DOHH2 (cell line): ENCODE results near the gene MGLL.

ENCODE experiments used
- H3F3A ChIP-seq: fragments of 200-600 bp; sonication (generic), shearing (Covaris generic); 2 replicates; pipeline ENCODE4 v1.6.0; 2016; ENCODE audit warnings: antibody characterized with exemption, mild to moderate bottlenecking; ENCODE audit not compliant: control insufficient read depth, insufficient read depth
- H3K27ac ChIP-seq: fragments of 200-600 bp; sonication (generic); 2 replicates; pipeline ENCODE4 v1.5.1; 2014; ENCODE audit warnings: low read depth, mild to moderate bottlenecking, low read length, moderate library complexity
- H3K27me3 ChIP-seq: fragments of 200-600 bp; sonication (generic); 2 replicates; pipeline ENCODE4 v1.6.1; 2014; ENCODE audit warnings: mild to moderate bottlenecking, low read length, mixed read lengths; ENCODE audit not compliant: control insufficient read depth
- H3K36me3 ChIP-seq: fragments of 200-600 bp; sonication (generic); 2 replicates; pipeline ENCODE4 v1.6.1; 2014; ENCODE audit warnings: mild to moderate bottlenecking, low read length, moderate library complexity, mixed read lengths; ENCODE audit not compliant: control insufficient read depth
- H3K4me1 ChIP-seq: fragments of 200-600 bp; sonication (generic); 2 replicates; pipeline ENCODE4 v1.6.1; 2014; ENCODE audit warnings: mild to moderate bottlenecking, low read length, mixed read lengths; ENCODE audit not compliant: control insufficient read depth
- H3K4me2 ChIP-seq: fragments of 200-600 bp; sonication (generic); 2 replicates; pipeline ENCODE4 v1.6.0; 2014; ENCODE audit warnings: mild to moderate bottlenecking, low read length, moderate library complexity
- H3K4me3 ChIP-seq: fragments of 200-600 bp; sonication (generic); 2 replicates; pipeline ENCODE4 v1.5.1; 2014; ENCODE audit warnings: mild to moderate bottlenecking, low read length, mixed read lengths
- H3K79me2 ChIP-seq: fragments of 200-600 bp; sonication (generic); 2 replicates; pipeline ENCODE4 v1.6.1; 2014; ENCODE audit warnings: mild to moderate bottlenecking, low read length, mixed read lengths; ENCODE audit not compliant: control insufficient read depth
- H3K9me2 ChIP-seq: fragments of 200-600 bp; sonication (generic); replicated peaks from 2 replicates; pipeline ENCODE4 v1.6.1; 2014; ENCODE audit warnings: mild to moderate bottlenecking, low read length, mixed read lengths; ENCODE audit not compliant: control insufficient read depth
- H3K9me3 ChIP-seq: fragments of 200-600 bp; sonication (generic); 2 replicates; pipeline ENCODE4 v1.6.1; 2014; ENCODE audit warnings: antibody characterized with exemption, low read length, mixed read lengths; ENCODE audit not compliant: control insufficient read depth, insufficient read depth
- H4K20me1 ChIP-seq: fragments of 200-600 bp; sonication (generic); 2 replicates; pipeline ENCODE4 v1.6.0; 2014; ENCODE audit warnings: low read depth, mild to moderate bottlenecking, antibody characterized with exemption, low read length, moderate library complexity; ENCODE audit not compliant: control insufficient read depth, insufficient read depth
- CTCF ChIP-seq: fragments of 200-600 bp; sonication (generic); IDR thresholded peaks from one replicate; pipeline ENCODE4 v1.5.1; 2014; ENCODE audit warnings: antibody characterized with exemption, mild to moderate bottlenecking, low read depth, low read length; ENCODE audit not compliant: poor library complexity, severe bottlenecking
- EZH2phosphoT487 ChIP-seq: fragments of 200-600 bp; sonication (generic); IDR thresholded peaks from 2 replicates; pipeline ENCODE4 v1.6.1; 2017; ENCODE audit warnings: borderline replicate concordance, mild to moderate bottlenecking, antibody characterized with exemption, low read length, moderate library complexity, mixed read lengths

MGLL gene

GRCh38 chr3:127741246-127741645 is 81.1 kb downstream of the MGLL start:
- Histone ChIP-seq H3K36me3 (no peaks in the 10 kb centered on the region), H3K4me2 (no peak overlapping the region), H3K9me3 (no peaks in the 10 kb centered on the region), H3K4me3 (no peak overlapping the region), H4K20me1 (no peaks in the 10 kb centered on the region), H3K27me3 (peaks cover 13% of the 10 kb centered on the region; the same call in 1 of the 2 replicates), H3K27ac (no peak overlapping the region), H3K4me1 (peaks cover 19% of the 10 kb centered on the region), H3F3A (peaks cover 4% of the 10 kb centered on the region), H3K9me2 (no peaks in the 10 kb centered on the region), H3K79me2 (no peaks in the 10 kb centered on the region)
- TF ChIP-seq CTCF (no peak), EZH2phosphoT487 (no peak)

GRCh38 chr3:127740136-127740915 is 82.0 kb downstream of the MGLL start:
- Histone ChIP-seq H3K4me1 (peaks cover 28% of the 10 kb centered on the region), H3F3A (peaks cover 11% of the 10 kb centered on the region), H3K27me3 (peaks cover 13% of the 10 kb centered on the region; the same call in 1 of the 2 replicates), H3K27ac (no peak overlapping the region), H3K9me3 (no peaks in the 10 kb centered on the region), H3K79me2 (no peaks in the 10 kb centered on the region), H3K36me3 (no peaks in the 10 kb centered on the region), H3K4me3 (no peak overlapping the region), H3K9me2 (no peaks in the 10 kb centered on the region), H3K4me2 (no peak overlapping the region), H4K20me1 (no peaks in the 10 kb centered on the region)
- TF ChIP-seq CTCF: no peak
- TF ChIP-seq EZH2phosphoT487: no peak

- Histone ChIP-seq H3K4me1 (peaks cover 36% of the 10 kb centered on the region), H3K9me2 (no peaks in the 10 kb centered on the region)
These were observed 82.8 kb downstream of the MGLL start for GRCh38 chr3:127739347-127740135.

More at GRCh38 chr3:127739347-127740135, 82.8 kb downstream of the MGLL start:
- no peak overlapping the region for H3K27ac ChIP-seq
- no peak overlapping the region for H3K4me3 ChIP-seq
- peaks cover 8% of the 10 kb centered on the region; the same call in 1 of the 2 replicates for H3K27me3 ChIP-seq
- H3K9me3 ChIP-seq: no peaks in the 10 kb centered on the region
- no peaks in the 10 kb centered on the region for H3K36me3 ChIP-seq
- peaks cover 11% of the 10 kb centered on the region for H3F3A ChIP-seq
- no peaks in the 10 kb centered on the region for H4K20me1 ChIP-seq
- no peak overlapping the region for H3K4me2 ChIP-seq
- H3K79me2 ChIP-seq: no peaks in the 10 kb centered on the region
- TF ChIP-seq EZH2phosphoT487: no peak
- TF ChIP-seq CTCF: no peak
